NCI-H748 (cell line): ENCODE data around the gene NOTO.
"Not testable (repeated sequence)": the region's sequence is repeated elsewhere in the genome, so short reads cannot be mapped to it uniquely, and the experiment has no call there.

ENCODE experiments used
- DNase-seq: peaks from one replicate; lab custom pipeline; 2025; ENCODE audit not compliant: unreplicated experiment; lab: John Stamatoyannopoulos, UW

Gene NOTO

DNA sequence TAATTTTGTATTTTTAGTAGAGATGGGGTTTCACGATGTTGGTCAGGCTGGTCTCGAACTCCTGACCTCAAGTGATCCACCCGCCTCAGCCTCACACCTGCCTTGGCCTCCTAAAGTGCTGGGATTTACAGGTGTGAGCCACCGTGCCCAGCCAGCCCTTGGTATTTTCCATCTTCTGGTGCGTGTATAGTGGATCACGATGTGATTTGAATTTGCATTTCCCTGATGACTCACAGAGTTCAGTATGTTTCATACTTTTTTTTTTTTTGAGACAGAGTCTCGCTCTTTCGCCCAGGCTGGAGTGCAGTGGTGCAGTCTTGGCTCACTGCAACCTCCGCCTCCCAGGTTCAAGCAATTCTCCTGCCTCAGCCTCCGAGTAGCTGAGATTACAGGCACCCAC lies 2.1 kb upstream of the NOTO start:
- DNase-seq, result not testable (repeated sequence)

DNA sequence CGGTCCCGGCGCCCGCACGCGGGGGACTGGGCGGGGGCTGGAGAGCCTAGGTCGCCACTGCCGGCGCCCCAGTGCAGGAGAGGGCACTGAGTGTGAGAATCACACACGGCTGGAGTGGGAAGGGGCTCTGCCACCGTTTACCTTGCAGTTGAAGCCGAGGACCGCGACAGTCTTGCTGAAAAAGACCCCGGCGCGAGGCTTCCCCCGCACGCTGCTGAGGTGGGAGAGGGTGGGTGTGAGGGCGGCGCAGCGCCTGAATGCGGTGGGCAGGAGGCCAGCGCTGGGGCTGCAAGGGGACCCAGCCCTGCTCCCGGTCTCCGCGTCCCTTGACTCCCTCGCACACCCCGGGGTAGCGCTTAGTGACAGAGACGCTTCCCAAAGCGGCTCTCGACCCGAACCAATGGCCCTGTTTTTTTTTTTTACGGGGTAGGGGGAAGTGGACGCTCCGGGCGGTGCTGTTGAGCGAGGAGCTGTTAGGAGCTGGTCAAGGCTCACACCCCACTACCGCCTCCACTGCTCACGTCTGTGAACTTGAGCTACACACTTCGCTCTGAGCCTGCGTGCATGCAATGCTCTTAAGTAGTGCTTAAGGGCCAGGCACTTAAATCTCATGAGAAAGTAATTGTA lies 794 bp downstream of the NOTO start:
- DNase-seq, result peak; percentile 57

DNA sequence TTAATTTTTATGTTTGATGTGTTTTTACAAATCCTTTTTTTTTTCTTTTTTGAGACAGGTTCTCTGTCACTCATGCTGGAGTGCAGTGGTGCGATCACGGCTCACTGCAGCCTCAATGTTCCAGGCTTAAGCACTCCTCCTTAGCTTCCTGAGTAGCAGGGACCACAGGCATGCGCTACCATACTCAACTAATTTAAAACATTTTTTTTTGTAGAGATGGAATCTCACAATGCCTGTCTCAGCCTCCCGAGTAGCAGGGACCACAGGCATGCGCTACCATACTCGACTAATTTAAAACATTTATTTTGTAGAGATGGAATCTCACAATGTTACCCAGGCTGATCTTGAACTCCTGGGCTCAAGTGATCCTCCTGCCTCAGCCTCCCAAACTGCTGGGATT lies 3.2 kb downstream of the NOTO start:
- DNase-seq, result no peak

DNA sequence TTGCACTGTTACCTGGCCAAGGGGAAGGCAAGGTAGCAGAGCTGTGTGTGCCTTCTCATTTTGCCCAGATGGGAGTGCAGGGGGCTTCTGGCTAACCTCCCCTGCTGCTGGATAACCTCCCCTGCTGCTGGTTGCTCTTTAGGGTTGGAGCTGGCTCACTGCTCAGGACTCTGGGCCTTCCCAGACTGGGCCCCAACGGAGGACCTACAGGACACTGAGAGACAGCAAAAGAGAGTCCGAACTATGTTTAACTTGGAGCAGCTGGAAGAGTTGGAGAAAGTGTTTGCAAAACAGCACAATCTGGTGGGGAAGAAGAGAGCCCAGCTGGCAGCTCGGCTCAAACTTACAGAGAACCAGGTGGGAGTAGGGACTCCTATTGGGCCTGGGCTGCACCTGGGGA lies 5.9 kb downstream of the NOTO start:
- DNase-seq, result no peak

DNA sequence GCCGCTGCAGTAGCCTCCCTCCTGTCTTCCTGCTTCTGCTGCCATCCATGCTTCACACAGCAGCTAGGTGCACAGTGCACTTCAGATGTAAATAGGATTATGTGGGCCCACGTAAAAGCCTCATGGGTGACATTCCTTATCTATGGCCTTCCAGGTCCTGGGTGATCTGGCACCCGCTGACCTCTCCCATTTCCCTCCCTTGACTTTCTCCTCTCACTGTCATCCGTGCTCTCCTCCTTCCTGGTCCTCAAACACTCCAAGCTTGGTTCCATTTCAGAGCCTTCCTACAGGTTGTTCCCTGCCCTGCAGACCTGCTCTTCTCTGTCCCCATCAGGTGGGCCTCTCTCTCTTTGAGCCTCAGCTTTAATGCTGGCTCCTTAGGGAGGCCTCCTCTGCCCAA lies 7.6 kb downstream of the NOTO start:
- DNase-seq, result no peak

DNA sequence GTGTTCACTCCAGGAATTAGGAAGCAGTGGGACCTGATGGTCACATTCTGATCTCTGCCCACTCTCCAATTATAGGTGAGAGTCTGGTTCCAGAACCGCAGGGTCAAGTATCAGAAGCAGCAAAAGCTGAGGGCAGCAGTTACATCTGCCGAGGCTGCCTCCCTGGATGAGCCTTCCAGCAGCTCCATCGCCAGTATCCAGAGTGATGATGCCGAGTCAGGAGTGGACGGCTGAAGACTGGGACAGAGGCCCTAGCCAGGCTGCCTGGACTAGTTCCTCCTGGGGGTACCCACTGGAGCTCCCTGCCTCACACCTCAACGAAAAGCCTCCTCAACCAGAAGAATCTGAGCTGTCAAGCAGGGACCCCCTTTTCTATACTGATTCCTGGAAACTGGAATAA lies 8.3 kb downstream of the NOTO start:
- DNase-seq, result no peak

DNA sequence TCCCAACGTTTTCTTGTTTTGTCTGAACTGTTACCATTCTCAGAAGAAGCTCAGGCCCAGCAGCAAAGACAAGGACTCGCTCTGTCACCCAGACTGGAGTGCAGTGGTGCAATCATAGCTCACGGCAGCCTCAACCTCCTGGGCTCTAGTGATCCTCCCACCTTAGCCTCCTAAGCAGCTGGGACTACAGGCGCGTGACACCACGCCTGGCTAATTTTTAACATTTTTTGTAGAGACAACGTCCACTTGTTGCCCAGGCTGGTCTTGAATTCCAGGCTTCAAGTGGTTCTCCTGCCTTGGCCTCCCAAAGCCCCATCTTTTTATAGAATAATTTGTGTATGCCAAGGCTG lies 9.7 kb downstream of the NOTO start:
- DNase-seq, result no peak

DNA sequence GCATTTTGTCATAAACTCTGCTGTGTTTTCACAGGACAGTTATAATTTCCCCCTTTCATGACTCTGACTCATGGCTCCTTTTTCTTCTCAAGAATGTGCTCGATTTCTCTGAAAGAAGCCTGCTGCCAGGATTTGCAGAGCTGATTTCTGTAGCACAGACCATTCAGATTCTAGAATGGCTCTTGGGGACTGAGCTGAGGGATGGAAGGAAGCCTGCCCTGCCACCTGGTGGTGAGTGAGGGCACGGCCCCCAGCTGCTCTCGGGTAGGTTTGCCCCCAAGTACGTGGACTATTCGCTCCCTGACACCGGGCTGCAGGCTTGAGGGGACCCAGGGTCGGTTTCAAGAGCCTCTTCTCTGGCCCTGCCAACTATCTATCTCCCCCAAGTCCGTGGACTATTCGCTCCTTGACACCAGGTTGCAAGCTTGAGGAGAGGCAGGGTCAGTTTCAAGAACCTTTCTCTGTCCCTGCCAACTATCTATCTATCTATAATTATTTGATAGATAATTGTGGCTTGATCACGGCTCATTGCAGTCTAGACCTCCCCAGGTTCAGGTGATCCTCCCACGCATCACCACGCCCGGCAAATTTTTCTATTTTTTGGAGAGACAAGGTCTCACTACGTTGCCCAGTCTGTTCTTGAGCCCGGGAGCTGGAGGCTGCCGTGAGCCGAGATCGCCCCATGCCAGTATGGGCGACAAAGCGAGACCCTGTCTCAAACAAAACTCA lies 10.2 kb downstream of the NOTO start:
- DNase-seq, result peak; percentile 62

DNA sequence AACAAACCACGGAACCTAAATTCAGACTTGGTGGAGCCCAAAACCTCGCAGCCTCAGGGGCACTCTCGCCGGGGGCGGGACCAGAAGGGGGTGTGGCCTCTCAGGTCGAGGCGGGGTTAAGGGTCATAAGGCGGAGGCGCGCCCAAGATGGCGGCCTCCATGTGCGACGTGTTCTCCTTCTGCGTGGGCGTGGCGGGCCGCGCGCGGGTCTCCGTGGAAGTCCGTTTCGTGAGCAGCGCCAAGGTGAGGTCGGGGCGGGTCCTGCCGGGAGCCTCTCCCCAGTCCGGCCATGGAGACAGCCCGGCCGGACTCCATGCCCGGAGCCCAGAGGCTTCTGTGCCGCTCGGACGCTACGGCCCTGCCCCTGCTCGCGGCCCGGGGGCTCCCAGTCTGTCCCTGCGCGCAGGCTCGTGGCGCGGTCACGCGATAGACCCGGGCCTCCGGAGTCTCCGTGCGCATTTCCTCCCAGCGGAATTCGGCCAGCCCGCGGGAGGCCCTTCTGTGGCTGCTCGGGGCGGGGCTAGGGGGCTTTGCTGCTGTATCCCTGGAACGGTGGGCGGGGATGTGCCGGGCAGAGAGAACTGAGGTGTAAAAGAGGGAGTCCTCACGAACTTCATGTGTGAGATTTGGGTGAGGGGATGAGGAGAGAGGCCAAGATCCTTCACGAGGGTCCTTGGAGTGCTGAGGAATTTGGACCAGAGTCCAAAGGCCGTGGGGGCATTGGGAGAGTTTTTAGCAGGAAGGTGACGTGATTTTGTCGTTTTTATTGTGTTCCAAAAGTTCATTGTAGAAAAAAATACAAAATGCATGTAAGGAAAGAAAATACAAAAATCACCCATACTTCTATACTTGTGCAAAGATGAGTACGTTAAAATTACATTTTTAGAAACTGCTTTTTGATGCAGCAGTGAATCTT lies 12.0 kb downstream of the NOTO start, which contains the start of gene SMYD5:
TSS of gene SMYD5 (plus strand) at position 126 of the 916 bp plus-strand sequence. CDS start at position 148, 22 bp downstream.
- peak; percentile 74 for DNase-seq

DNA sequence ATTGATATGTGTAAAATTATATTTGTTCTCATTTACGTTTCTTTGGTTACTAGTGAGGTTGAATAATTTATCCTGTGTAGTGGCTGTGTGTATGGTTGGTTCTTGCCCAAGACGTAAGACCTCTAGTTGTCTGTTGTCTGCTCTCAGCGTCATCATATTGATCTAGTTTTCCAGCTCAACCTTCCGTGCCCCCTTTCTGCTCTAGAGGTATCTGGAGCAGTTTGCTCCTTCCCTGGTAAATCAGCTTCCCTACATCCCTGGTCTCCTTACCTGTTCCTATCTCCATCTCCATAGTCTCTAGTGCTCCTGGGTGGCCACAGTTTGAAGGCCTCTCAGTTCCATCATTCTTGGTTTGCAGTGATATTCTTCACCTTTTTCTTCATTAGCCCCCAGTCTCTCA lies 12.9 kb downstream of the NOTO start:
- no peak for DNase-seq

DNA sequence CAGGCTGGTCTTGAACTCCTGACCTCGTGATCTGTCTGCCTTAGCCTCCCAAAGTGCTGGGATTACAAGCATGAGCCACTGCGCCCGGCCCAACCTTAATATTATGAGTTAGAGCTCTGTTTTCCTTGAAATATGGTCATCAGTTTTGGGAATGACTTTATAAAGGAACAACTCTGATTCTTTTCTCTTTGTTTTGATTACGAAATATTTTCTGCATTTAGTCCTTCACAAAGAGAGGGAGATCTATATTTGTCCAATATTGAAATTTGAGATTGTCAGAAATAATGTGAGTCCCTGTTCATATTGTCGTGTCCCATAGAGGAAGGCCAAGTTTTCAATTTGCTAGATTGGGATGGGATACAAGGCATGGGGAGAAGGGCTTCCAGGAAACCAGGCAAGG lies 14.8 kb downstream of the NOTO start:
- DNase-seq, result no peak

DNA sequence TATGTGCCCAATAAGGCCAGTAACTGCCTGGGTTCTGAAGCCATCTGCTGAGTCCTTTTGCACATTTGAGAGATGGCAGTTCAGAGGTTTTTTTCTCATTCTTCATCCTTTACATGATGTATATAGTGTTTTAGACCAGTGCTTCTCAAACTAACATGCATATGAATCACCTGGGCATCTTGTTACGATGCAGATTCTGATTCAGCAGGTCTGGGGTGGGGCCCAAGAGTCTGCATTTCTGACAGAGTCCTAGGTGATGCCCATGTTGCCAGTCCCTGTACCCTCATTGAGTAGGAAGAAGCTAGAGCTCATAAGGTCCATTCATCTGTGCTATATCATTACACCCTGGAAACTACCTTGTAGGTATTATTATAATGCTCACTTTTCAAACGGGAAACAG lies 15.5 kb downstream of the NOTO start:
- no peak for DNase-seq

DNA sequence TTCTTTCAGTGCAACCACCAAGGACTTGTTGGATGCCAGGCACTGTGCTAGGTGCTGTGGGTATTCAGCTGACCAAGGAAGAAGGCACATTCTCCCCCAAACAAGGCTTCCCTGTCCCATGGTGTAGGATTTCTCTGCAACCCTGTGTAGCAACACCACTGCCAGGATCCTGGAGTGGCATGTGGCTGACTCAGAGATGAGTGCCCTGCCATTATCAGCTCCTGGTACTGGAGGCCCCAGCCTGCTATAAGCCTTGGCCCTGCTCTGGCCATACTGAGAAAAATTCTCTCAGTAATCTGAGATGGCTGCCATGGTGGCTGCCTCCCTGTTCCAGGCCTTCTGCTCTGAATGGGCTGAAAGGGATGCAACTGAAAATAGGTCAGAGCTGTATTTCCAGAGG lies 15.9 kb downstream of the NOTO start:
- DNase-seq, result no peak

DNA sequence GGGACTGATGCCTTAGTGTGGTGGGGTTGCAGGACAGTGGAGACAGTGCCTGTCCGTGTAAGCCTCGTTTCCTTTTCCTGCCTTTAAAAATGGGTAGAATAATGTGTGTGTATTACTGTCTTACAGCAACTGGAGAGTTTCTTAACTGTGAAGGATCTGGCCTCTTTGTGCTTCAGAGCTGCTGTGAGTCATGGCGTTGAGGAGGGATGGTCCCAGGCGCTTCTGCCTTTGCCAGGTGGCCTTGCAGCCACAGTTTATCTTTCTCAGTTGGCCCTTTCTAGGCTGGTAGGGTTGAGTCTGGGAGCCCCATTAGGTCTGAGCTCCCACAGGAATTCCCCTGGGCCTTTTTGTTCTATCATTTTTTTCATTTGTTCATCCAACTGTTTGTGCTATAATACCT lies 21.4 kb downstream of the NOTO start:
- no peak for DNase-seq

DNA sequence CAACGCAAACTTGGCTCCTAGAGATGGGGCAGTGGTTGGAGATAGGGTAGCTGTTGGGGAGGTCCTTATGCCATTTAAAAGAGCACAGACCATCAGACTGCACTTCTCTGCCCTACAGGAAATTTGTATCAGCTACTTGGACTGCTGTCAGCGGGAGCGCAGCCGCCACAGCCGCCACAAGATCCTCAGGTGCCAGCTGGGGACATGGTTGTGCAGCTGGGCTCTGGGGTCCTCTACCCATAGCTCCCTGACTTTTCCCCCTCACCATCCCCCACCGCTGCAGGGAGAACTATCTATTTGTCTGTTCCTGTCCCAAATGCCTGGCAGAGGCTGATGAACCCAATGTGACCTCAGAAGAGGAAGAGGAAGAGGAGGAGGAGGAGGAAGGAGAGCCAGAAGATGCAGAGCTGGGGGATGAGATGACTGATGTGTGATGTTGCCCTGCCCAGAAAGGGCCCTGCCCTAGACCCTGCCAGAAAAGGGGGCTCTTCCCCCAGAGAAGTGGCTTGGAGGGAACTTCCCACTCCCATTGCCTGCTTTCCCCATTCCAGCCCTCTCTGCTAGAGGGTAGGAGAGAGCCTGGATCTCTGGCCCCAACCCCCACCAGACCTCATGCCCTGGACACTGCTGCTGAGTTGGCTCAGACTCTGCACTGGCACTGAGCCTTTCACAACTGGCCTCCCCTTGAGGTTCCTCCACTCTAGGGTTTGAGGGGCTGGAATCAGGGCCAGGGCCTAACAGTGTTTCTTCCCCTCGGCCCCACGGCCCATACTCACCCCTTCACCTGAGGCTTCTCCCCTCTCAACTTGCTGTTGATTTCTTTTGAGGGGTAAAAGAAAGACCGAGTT lies 23.4 kb downstream of the NOTO start:
- no peak for DNase-seq

DNA sequence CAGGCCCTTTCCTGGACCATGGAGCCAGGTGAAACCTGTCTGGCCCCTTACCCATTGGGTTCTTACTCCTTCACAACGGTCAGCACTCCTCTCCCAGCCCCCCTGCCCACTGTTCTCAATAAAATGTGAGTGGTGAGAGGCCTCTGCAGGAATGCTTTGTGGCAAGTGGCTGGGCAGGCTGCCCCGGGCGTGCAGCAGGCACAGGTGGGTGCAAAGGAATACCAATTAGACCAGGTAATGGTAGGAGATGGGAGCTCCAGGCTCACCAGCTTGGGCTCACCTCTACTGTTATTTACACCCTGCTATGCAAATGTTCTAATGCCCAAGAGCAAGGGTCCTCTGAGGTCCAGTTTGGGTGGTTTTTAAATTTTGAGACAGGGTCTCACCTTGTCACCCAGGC lies 24.7 kb downstream of the NOTO start:
- no peak for DNase-seq

DNA sequence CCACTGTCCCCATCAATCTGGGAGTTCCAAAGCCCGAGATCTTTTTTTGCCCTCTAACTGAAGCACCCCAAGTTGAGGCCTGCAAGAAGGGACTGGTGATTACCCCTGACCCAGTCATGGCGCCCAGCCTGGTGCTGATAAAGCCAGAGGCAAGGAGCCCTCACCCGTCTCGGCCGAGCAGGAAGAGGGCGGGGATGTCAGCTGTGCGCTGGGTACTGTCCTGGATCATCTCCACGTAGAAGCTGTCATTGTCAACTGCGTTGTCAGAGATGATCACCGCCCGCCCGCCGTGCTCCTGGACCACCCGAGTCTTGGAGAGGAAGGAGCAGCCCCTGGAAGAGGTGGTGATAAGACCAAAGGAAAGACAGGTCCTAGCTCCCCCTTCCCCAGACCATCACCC lies 26.3 kb downstream of the NOTO start:
- no peak for DNase-seq

DNA sequence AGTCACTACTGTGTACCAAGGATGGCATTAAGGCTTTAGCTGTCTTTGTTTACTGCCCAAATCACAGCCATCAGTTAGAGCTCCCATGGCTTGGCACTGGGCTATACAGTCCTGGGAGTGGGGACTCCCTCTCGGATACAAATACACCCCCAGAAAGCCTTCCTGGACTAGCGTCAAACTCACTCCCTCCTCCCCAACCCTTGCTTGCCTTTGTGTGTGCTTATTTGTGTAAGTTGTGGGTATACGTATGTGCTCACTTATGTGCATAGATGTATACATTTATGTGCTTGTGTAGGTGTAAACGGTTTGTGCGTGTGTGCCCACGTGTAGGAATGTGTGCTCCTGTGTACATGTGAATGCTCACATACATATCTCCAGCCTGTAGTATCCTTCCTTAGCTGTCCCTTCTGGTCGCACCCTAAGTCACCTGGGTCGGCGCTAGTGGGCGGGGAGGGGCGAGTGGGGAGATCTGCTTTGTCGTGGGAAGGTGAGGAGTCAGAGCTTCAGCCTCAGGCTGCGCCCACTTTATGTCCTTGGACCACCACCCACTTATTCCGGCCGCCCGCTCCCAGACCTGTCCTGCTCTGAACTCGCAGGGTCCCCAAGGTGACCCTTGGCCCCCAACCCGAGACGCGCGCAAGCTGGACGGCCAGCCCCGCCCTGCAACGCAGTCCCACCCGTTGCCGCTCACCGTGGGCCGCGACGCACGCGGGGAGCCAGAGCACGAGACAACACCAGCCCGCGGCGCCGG lies 30.2 kb downstream of the NOTO start:
- peak; percentile 29 for DNase-seq

DNA sequence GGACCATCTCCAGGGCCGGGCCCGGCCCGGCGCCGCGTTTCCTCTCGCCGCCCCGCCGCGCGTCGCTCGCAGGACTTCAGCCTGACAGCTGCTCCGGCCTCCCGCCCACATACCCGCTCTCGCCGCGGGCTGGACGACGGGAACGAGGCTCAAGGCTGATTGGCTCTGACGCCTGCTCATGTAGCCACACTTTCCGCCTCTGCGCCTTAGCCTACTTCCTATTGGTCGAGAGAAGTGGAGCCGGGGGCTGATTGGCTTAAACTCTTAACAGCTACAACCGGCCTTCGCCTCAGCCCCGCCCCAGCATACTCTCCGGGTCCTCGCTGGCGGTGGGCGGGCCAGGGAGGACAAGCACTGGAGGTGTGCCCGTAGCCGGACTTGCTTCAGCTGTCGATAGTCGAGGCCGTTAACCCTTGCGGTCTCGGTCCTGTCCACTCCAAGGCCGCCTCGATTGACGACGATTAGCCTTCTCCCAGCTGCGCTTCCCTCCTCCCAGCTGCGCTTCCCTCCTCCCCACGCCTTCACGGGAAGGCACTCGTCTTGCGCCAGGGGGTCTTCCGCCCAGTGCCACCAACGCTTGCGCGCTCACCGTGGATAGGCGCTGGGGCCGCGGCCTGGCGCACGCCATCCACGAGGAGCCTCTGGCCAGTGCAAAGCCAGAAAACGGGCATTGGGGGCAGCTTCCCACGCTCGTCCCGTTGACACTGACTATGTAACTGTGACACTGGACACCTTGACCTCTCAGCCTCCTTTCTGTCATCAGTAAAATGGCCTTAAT lies 31.0 kb downstream of the NOTO start, which contains the start of gene PRADC1:
TSS of gene PRADC1 (minus strand) at position 86 of the 778 bp plus-strand sequence. CDS start at position 7, 79 bp downstream.
- peak; percentile 99 for DNase-seq
